ENCODE data around the gene LMBRD2. TPM values are rescaled to one million over a fixed set of nuclear protein-coding genes. Genes with fewer than 3 reads are reported as not detected.

The LMBRD2 gene
- total and polyA plus RNA-seq, 2 experiments from 2014 or later: 4.4 to 6.2 TPM

DNA sequence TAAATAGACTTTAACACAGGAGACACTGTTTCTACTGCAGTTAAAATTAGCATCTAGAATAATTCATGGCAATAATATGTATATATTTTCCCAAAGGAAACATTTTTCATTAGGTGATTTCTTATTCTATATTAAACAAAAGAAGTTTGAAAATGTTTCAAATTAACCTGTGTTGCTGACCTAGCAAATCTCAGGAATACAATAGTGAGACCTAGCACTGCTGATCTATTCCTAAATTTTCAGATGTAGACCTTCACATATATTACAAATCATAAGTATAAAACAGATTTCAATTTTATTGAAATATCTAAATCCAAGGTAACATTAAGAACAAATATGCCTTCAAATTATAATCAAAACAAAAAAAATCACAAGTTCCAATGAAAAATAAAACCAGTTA lies 15.1 kb downstream of the LMBRD2 start (continued):
- TF ChIP-seq, protein P1, sequence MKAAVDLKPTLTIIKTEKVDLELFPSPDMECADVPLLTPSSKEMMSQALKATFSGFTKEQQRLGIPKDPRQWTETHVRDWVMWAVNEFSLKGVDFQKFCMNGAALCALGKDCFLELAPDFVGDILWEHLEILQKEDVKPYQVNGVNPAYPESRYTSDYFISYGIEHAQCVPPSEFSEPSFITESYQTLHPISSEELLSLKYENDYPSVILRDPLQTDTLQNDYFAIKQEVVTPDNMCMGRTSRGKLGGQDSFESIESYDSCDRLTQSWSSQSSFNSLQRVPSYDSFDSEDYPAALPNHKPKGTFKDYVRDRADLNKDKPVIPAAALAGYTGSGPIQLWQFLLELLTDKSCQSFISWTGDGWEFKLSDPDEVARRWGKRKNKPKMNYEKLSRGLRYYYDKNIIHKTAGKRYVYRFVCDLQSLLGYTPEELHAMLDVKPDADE (IDR thresholded peaks at IDR 0.05): no peak
- TF ChIP-seq CREB1 (CRISPR knock-in tag; IDR thresholded peaks at IDR 0.05; ENCODE audit: low read depth): no peak
- TF ChIP-seq POLR2AphosphoS5 (IDR thresholded peaks at IDR 0.05; ENCODE audit: low read depth): no peak

DNA sequence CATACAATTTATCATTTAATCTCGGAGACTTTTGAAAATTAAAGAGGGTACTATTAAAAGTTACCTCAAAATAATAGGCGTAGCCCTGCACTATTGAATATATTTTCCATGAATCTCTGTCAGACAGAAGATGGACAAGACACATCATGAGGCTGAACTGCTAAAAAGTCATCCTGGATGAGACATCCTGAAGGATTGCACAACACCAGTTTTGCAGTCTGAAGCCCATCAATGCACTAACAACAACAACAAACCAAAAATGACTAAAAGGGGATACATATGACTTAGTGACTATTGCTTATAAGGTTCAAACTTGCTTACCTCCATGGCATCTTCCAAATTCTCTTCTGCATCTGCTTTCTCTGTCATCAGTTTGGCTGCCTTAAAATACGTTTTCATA lies 15.7 kb downstream of the LMBRD2 start:
- Histone ChIP-seq H4K20me1 (replicated peaks; ENCODE audit: insufficient read depth) (no peaks in the 10 kb centered on the region), H3K4me1 (ENCODE audit: insufficient read depth) (no peaks in the 10 kb centered on the region), H3K27ac (ENCODE audit: low read depth) (no peak overlapping the region), H3K36me3 (ENCODE audit: insufficient read depth) (no peaks in the 10 kb centered on the region), H3K27me3 (ENCODE audit: insufficient read depth) (no peaks in the 10 kb centered on the region), H3K4me2 (no peak overlapping the region), H3K4me3 (no peak overlapping the region), H3F3A (replicated peaks; ENCODE audit: low read depth) (no peaks in the 10 kb centered on the region), H2AFZ (no peak overlapping the region), H3K79me2 (replicated peaks; ENCODE audit: insufficient read depth) (no peaks in the 10 kb centered on the region), H3K9me2 (ENCODE audit: insufficient read depth) (no peaks in the 10 kb centered on the region)
- Mint-ChIP-seq H3K27ac (no peak overlapping the region), H3K36me3 (ENCODE audit: low read depth) (peaks cover 33% of the 10 kb centered on the region), H3K9me3 (peaks cover 17% of the 10 kb centered on the region), H3K27me3 (ENCODE audit: insufficient read depth, low read depth, poor library complexity) (peaks cover 3% of the 10 kb centered on the region), H3K4me3 (no peak overlapping the region), H3K4me1 (no peaks in the 10 kb centered on the region)
- no peak for DNase-seq (ENCODE audit: low spot score)
- no peak for ATAC-seq
- TF ChIP-seq POLR2AphosphoS5 (IDR thresholded peaks at IDR 0.05; ENCODE audit: low read depth): no peak
- TF ChIP-seq CREB1 (CRISPR knock-in tag; IDR thresholded peaks at IDR 0.05; ENCODE audit: low read depth): no peak
- TF ChIP-seq NANOG (IDR thresholded peaks at IDR 0.05; ENCODE audit: borderline replicate concordance): no peak
- TF ChIP-seq STAT1 (IDR thresholded peaks at IDR 0.05; ENCODE audit: unreplicated experiment): no peak
- TF ChIP-seq, protein P2, sequence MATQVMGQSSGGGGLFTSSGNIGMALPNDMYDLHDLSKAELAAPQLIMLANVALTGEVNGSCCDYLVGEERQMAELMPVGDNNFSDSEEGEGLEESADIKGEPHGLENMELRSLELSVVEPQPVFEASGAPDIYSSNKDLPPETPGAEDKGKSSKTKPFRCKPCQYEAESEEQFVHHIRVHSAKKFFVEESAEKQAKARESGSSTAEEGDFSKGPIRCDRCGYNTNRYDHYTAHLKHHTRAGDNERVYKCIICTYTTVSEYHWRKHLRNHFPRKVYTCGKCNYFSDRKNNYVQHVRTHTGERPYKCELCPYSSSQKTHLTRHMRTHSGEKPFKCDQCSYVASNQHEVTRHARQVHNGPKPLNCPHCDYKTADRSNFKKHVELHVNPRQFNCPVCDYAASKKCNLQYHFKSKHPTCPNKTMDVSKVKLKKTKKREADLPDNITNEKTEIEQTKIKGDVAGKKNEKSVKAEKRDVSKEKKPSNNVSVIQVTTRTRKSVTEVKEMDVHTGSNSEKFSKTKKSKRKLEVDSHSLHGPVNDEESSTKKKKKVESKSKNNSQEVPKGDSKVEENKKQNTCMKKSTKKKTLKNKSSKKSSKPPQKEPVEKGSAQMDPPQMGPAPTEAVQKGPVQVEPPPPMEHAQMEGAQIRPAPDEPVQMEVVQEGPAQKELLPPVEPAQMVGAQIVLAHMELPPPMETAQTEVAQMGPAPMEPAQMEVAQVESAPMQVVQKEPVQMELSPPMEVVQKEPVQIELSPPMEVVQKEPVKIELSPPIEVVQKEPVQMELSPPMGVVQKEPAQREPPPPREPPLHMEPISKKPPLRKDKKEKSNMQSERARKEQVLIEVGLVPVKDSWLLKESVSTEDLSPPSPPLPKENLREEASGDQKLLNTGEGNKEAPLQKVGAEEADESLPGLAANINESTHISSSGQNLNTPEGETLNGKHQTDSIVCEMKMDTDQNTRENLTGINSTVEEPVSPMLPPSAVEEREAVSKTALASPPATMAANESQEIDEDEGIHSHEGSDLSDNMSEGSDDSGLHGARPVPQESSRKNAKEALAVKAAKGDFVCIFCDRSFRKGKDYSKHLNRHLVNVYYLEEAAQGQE (IDR thresholded peaks at IDR 0.05; ENCODE audit: unreplicated experiment): no peak
- TF ChIP-seq, protein P1 (IDR thresholded peaks at IDR 0.05): no peak
- TF ChIP-seq ZNF331 (CRISPR knock-in tag; IDR thresholded peaks at IDR 0.05; ENCODE audit: low read depth): no peak
- TF ChIP-seq ZNF114 (CRISPR knock-in tag; IDR thresholded peaks at IDR 0.05): no peak
- TF ChIP-seq EZH2phosphoT487 (IDR thresholded peaks at IDR 0.05; ENCODE audit: unreplicated experiment): no peak
- TF ChIP-seq, protein P3, sequence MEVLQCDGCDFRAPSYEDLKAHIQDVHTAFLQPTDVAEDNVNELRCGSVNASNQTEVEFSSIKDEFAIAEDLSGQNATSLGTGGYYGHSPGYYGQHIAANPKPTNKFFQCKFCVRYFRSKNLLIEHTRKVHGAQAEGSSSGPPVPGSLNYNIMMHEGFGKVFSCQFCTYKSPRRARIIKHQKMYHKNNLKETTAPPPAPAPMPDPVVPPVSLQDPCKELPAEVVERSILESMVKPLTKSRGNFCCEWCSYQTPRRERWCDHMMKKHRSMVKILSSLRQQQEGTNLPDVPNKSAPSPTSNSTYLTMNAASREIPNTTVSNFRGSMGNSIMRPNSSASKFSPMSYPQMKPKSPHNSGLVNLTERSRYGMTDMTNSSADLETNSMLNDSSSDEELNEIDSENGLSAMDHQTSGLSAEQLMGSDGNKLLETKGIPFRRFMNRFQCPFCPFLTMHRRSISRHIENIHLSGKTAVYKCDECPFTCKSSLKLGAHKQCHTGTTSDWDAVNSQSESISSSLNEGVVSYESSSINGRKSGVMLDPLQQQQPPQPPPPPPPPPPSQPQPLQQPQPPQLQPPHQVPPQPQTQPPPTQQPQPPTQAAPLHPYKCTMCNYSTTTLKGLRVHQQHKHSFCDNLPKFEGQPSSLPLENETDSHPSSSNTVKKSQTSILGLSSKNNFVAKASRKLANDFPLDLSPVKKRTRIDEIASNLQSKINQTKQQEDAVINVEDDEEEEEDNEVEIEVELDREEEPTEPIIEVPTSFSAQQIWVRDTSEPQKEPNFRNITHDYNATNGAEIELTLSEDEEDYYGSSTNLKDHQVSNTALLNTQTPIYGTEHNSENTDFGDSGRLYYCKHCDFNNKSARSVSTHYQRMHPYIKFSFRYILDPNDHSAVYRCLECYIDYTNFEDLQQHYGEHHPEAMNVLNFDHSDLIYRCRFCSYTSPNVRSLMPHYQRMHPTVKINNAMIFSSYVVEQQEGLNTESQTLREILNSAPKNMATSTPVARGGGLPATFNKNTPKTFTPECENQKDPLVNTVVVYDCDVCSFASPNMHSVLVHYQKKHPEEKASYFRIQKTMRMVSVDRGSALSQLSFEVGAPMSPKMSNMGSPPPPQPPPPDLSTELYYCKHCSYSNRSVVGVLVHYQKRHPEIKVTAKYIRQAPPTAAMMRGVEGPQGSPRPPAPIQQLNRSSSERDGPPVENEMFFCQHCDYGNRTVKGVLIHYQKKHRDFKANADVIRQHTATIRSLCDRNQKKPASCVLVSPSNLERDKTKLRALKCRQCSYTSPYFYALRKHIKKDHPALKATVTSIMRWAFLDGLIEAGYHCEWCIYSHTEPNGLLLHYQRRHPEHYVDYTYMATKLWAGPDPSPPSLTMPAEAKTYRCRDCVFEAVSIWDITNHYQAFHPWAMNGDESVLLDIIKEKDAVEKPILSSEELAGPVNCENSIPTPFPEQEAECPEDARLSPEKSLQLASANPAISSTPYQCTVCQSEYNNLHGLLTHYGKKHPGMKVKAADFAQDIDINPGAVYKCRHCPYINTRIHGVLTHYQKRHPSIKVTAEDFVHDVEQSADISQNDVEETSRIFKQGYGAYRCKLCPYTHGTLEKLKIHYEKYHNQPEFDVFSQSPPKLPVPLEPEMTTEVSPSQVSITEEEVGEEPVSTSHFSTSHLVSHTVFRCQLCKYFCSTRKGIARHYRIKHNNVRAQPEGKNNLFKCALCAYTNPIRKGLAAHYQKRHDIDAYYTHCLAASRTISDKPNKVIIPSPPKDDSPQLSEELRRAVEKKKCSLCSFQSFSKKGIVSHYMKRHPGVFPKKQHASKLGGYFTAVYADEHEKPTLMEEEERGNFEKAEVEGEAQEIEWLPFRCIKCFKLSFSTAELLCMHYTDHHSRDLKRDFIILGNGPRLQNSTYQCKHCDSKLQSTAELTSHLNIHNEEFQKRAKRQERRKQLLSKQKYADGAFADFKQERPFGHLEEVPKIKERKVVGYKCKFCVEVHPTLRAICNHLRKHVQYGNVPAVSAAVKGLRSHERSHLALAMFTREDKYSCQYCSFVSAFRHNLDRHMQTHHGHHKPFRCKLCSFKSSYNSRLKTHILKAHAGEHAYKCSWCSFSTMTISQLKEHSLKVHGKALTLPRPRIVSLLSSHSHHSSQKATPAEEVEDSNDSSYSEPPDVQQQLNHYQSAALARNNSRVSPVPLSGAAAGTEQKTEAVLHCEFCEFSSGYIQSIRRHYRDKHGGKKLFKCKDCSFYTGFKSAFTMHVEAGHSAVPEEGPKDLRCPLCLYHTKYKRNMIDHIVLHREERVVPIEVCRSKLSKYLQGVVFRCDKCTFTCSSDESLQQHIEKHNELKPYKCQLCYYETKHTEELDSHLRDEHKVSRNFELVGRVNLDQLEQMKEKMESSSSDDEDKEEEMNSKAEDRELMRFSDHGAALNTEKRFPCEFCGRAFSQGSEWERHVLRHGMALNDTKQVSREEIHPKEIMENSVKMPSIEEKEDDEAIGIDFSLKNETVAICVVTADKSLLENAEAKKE (CRISPR knock-in tag; IDR thresholded peaks at IDR 0.05): no peak
- TF ChIP-seq EZH2 (IDR thresholded peaks at IDR 0.05; ENCODE audit: low read depth, unreplicated experiment): no peak
- TF ChIP-seq JUNB (IDR thresholded peaks at IDR 0.05; ENCODE audit: unreplicated experiment): no peak
